D721Med (cell line): Measurements from ENCODE around the gene PIK3CB.
"Not testable (repeated sequence)": the region's sequence is repeated elsewhere in the genome, so short reads cannot be mapped to it uniquely, and the experiment has no call there.

Source experiments
- DNase-seq: peaks from one replicate; pipeline ENCODE4 v3.0.0; 2011; ENCODE audit warnings: low spot score; ENCODE audit not compliant: insufficient read length
- FAIRE-seq: peaks from 2 replicates; lab custom pipeline; 2011; peaks lifted over from hg19 to GRCh38; lab: Jason Lieb, UNC
- CTCF ChIP-seq: IDR thresholded peaks from 2 replicates; pipeline ENCODE4 v1.5.1; 2012; ENCODE audit warnings: mild to moderate bottlenecking, control low read depth; ENCODE audit not compliant: insufficient read depth; ENCODE audit errors: missing control alignments

PIK3CB gene

GRCh38 chr3:138740072-138740471 is 94.7 kb downstream of the PIK3CB start:
- FAIRE-seq (no peak), DNase-seq (no peak)
- TF ChIP-seq CTCF: no peak

GRCh38 chr3:138732456-138732855 is 102.3 kb downstream of the PIK3CB start:
- DNase-seq: no peak

DNA sequence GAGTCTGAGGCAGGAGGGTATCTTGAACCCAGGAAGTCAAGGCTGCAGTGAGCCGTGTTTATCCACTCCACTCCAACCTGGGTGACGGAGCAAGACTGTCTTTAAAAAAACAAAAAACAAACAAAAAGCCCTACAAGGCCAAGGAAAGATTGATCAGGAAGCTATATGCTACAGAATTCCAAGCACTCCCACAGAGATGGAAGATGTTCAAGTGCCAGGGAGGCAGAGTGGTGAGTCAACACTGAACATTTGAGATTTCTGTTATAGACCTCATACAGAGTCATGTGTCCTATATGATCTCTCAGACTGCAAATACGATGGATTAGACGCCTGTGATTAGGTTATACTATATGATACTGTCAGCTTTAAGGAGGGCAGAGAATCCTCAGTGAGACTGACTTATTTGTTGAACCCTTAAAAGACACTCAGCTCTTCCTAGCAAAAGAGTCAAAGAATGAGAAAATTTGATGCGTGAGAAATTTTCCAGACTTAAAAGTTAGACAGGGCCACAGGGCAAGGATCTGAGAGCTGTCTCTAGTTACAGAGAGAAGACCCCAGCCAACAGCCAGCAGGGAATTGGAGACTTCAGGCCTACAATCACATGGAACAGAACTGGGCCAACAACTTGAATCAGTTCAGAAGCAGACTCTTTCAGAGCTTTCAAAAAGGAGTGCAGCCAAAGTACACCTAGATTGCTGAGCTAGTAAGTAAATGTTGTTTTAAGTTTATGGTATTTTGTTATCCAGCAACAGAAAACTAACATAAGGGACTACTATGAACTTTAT is 107.6 kb downstream of the PIK3CB start:
- TF ChIP-seq CTCF: no peak
- DNase-seq (no peak), FAIRE-seq (no peak)

More at GRCh38 chr3:138732456-138732855, 102.3 kb downstream of the PIK3CB start:
- no peak for TF ChIP-seq CTCF
- FAIRE-seq: no peak

DNA sequence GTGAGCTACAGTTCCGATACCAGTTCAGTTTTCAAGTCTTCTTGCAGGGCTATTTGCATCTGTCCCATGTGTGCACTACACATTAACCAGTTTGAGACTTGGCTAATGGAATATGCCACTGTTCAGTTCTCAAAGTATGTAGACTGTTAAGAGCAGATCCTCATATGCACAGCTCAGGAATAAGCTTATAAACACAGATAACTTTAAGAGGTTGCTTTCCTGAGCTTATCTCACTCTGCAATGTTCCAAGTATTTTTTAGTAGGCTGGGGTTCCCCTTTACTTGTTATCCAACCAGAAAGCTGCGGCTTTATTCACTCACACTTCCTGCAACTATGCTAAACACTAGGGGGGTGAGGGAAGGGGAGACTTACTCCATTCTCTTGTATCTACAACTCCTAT is 108.7 kb downstream of the PIK3CB start:
- FAIRE-seq, DNase-seq: not testable (repeated sequence)

DNA sequence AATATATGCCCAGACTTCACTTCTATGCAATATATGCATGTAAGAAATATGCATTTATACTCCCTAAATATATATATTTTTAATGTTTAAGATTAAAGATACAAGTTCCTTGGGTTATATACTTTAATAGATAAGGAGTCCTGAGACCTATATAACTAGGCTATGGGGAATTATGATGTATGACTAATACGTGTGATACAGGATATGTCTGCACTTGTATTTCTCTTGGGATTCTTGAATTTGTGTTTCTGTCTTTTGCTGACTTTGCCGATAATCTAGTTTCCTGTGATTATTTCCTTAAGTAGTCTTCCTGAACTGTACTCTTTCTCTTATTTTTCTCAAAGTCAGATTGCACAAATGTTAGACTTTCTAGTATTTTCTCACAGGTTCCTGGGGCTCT is 109.6 kb downstream of the PIK3CB start:
- FAIRE-seq (no peak), DNase-seq (no peak)

GRCh38 chr3:138724443-138724842 is 110.3 kb downstream of the PIK3CB start:
- FAIRE-seq (no peak), DNase-seq (no peak)
- TF ChIP-seq CTCF: no peak

More for the DNA sequence above, 109.6 kb downstream of the PIK3CB start:
- TF ChIP-seq CTCF: no peak

- FAIRE-seq (no peak), DNase-seq (no peak)
- no peak for TF ChIP-seq CTCF
These were observed 115.9 kb downstream of the PIK3CB start for GRCh38 chr3:138718849-138719248.
